T-helper 9 cell (primary cell): ENCODE measurements around the gene INHA.

Experiments
- DNase-seq: peaks from one replicate; pipeline ENCODE4 v3.0.0-alpha.2; 2020

The INHA gene

DNA sequence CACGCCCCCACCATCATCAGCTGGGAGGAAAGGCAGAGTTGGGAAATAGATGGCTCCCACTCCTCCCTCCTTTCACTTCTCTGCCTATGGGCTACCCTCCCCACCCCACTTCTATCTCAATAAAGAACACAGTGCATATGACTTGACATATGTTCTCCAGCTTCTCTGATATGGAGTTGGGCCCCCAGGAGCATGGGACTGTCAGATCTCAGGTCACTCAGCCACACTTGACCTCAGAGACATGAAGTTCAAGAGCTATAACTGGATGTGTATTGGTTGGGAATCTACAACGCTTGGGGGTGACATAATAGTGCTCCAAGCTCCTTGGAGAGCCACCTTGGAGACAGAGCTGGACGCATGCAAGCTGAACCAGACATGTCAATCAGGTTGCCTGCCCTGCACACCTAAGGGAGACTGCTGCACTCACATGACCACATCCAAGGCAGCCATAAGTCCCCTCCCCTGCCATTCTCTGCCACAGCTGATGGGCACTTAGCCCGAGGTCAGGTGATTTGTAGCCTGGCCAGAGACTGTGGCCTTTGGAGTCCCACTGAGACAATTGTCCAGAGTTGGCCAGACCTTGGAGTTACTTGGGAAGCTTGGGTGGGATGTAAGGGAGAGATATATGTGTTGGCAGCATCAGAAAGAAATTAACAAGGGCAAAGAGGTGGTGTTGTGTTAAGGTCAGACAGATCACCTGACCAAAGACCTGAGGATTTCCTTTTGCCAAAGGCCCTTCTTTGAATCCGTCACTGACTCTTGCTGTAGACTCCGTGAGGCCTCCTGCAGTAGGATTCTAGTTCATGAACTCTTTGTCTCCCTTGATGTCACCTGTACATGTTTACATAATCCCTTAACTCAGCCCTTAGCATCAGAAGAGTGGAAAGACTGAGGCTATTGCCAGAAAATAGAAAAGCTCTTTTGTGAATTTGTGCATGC is 3.7 kb downstream of the INHA start:
- no peak for DNase-seq

DNA sequence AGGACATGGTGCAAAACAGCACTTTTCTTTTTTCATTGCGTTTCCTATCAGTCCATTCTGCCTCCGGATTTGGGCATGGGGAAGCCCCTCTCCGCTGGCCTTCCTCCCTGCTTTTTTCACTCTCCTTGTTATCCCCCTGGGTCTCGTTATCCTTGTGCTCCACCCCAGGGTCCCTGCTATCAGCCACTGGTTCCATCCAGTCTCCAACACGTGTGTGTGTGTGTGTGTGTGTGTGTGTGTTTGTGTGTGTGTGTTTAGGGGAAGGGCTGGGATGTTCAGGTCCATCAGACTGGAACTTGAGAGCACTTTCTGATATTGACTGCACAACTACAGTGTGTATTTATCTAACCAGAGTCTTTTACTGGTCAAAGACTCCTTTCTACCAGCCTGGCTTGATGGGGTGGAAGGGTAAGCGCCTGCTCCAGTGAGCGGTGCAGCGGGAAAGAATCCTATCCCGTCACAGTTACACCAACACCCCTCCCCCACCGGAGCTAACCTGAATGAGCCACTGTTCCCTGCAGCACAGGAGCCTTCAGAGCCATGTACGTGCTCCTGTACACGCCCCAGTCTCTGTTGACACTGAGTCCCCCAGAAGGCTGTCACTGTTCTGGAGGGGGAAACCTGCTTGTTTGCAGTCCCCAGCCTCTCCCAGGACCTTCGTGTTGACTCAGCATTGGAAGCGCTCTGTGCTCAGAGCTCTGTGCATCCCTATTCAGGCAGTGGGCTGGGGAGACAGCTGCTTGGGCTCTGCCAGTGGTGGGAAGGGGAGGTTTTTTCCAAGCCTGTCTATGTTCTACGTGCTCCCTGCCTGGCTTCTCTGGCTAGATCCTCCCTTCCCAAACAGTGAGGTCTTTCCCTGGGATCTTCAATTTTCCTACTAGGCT is 4.6 kb downstream of the INHA start:
- no peak for DNase-seq

DNA sequence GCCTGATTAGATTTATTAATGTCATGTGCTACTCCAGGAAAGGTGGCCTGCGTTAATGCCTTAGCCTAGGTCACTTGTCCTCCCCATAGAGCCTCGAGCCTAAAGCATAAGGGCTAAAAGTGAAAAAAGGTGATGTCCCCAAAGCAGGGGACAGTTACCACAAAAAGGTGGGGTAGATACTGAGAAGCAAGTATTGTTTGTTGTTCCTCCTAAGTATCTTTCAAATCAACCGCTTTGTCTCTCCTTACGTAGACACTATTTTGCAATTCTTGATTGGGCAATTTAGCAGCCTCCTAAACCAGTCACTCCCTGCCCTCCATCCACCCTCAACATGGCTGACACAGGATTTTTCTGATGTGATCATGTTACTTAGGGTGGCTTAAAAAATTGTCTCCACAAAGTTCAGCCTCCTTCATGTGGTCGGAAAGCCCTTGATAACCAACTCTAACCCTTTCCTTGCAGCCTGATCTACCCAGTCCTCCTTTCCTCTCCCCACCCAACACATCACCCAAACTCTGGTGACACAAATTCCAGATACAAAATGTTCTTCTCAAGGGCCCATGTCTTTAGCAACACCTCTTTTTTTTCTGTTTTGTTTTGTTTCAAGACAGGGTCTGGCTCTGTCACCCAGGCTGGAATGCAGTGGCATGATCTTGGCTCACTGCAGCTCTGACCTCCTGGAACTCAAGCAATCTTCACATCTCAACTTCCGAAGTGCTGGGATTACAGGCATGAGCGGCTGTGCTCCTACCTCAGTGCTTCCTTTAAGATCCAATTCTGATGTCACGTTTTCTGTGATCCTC is 6.9 kb downstream of the INHA start:
- DNase-seq: no peak

DNA sequence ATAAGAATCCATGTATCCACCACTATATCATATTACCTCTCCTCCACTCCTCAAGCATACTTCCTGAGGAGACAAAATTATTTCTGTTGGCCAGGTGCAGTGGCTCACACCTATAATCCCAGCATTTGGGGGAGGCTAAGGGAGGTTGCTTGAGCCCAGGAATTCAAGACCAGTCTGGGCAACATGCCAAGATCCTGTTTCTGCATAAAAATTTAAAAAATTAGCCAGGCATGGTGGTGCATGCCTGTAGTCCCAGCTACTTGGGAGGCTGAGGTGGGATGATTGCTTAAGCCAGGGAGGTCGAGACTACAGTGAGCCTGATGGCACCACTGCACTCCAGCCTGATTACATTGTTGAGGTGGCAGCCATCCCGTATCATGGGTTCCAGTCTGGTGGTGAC is 9.2 kb downstream of the INHA start:
- DNase-seq: no peak

DNA sequence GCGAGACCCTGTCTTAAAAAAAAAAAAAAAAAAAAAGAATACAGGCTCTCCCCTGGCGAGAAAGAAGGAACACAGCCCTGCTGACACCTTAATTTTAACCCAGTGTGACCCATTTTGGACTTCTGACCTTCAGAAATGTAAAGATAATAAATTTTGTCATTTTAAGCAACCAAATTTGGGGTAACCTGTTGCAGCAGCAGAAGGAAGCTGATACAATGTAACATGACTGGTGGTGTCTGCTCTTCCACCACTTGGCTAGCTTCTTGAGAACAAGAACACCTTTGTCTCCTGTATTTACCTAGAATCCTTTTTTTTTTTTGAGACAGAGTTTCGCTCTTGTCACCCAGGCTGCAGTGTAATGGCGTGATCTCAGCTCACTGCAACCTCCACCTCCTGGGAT is 19.0 kb downstream of the INHA start:
- DNase-seq: no peak

DNA sequence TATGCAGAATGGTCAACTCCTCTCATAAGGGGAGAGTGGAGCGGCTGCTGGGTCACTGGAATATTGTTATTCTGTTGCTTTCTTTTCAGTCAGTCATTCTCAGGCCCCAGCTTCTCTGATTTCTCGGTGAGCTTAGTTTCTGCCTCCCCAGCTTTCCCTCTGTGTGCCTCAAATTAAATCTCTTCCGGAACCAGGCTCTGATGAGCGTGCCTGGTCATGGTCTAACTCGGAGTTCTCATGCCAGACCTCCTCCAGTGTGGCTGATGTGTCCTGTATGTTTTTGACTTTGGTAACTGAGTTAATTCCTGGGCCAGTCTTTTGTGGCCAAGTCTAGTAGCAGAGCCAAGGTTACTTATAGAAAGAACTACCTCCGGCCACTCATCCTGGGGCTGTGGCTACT is 20.6 kb downstream of the INHA start:
- no peak for DNase-seq

DNA sequence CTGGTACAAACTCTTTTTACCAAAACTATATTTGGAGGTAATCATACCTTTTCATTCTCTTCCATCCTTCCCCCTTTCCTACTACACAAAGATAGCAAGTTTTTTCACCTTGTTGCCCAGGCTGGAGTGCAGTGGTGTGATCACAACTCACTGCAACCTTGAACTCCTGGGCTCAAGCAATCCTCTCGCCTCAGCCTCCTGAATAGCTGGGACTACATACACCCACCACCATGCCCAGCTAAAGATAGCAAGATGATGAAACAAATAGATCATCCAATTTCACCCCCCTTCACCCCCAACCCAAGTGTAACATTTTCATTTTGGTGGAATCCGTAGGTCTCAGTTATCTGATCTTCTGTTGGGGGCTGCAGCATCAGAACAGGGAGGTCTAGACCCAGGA is 21.0 kb downstream of the INHA start:
- DNase-seq: no peak

DNA sequence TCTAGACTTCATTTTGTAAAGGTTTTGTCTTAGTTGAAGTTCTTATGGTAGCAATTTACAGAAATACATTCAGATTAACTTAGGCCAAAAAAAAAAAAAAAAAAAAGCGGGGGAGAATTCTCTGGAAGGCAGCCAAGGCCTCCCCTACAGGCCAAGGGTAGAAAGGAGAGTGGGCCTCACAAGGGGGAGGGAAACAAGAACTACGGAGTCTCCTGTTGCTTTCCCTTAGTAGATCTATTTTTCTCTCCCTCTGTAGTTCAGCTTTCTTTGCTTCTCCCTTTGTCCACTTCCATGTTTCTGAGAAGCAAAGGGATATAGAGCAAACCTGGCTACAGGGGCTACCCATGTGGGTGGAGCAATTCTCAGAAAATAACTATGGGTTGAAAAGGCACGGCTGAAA is 23.1 kb downstream of the INHA start:
- no peak for DNase-seq

DNA sequence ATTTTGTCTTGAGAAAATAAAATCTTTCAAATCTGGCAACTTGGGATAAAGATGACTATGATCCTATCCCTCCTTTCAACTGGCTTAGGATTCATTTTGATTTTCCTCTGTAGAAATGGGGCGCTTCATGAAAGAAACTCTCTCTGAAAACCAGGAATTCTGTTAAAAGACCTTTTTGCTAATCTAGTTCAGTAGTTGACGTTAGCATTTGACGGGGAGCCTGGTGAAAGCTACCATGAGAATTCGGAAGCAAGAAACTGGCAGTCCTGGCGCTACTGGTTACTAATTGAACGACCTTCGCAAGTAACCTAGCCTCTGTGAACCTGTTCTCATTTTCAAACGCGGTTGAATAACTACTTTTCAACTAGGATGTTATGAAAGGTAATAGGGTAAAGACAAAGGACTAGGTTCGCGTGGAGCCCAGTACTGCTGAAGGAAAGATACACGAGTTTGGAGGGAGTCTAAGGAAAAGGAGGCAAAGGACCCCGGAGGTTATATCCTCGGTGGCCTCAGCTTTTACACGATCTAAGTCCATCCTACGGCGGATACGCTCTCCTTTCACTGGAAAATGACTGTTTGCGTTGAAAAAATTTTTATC is 24.9 kb downstream of the INHA start:
- DNase-seq: no peak

DNA sequence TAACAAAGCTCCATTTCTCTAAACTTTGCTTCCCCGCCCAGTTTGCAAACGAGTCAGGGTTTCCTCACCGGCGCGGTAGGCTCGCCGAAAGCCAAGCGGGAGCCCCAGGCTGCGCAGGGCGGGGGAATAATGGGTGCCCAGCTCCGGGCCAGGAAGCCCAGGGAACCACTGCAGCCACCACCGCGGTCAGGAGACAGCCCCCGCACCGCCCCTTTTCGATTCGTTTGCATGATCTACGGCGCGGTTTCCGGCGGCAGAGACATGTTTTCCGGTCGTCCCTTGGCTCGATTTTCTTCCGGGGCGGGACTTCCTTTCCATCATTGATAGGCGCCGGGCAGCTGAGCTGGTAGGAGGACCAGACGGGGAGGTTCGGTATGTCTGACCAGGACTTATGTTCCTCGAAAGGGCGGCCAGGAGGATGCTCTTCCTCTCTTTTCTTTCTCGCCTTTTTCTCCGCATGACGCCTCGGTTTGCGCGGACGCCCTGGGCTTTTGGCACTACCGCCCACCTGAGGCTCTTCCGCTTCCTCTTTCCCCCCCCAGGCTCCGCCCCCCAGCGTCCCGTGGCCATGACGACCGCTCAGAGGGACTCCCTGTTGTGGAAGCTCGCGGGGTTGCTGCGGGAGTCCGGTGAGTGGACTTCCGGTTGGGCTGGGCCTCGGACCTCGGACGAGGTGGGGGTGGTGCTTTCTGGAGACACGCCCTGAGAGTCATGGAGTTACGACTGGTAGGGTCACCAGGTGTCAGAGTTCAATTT is 25.6 kb downstream of the INHA start, which contains the start of gene STK11IP:
Gene STK11IP (plus strand): TSS at position 306 of the 756 bp plus-strand sequence. CDS start 263 bp downstream, at position 569.
- DNase-seq: peak; percentile 84

DNA sequence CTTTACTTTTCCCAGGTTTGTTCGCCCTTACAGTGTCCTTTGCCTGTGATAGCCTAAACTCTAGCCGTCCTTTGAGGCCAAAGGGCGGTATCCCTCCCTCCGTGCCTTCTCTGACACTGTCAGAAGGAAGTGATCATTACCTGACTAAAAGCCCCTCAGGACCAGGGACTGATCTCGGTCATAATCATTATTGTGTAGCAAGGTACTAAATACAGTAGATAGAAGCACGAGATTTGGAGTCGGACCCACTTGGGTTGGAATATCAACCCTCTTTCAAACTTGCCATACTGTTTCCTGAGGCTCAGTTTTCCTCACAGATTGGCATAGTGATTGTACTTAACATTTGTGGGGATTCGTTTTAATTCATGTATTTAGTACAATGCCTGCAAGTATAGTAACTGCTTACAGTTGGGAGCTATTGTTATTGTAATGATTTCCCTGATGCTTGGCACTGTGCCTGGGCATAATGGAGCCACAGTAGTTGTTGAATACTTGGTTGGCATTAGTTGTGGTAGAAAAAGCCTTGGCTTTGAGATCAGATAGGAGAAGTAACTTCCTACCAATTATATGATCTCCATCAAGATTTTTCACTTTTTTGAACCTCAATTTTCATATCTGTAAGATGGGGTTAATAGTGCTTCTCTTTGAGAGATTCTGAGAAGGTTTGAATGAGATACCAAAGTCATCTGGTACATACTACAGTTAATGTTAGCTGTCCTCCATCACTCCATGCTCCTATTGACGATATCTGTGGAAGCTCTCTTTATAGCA is 26.4 kb downstream of the INHA start:
- no peak for DNase-seq

DNA sequence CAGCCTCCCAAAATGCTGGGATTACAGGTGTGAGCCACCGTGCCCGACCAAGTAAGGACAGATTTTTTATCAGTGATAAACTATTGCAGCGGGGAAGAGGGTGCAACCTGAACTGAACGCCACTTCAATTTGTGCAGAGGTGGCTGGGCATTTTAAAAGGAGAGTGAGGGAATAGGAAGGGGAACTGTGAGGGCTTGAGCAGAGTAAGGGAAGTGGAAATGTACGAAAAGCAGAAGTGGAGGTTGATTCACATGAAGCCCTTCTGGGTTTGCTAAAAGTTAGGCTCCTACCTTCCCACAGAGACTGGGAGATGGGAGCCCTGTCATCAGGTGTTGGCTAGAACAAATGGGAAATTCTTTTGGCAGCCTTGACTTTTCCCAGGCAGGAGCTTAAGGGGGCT is 31.7 kb downstream of the INHA start:
- DNase-seq: no peak

DNA sequence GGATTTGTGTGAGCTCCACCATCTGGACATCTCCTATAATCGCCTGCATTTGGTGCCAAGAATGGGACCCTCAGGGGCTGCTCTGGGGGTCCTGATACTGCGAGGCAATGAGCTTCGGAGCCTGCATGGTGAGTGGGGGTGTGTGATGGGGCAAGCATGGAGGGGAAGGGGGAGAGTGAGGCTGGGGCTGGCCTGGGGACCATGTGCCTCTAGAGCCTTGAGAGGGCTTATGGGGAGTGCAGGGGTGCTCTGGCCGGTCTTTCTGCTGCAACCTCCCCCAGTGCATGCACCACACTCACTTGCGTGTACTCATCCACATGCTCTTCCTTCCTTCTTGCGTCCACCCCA is 33.5 kb downstream of the INHA start:
- no peak for DNase-seq

DNA sequence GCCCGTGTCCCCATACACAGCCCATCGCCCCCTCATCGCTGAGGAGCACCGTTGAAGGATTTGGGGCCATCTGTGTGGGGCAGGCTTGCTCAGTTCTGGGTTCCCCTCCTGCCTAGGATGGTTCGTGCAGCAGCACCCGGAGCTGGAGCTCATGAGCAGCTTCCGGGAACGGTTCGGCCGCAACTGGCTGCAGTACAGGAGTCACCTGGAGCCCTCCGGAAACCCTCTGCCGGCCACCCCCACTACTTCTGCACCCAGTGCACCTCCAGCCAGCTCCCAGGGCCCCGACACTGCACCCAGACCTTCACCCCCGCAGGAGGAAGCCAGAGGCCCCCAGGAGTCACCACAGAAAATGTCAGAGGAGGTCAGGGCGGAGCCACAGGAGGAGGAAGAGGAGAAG is 35.8 kb downstream of the INHA start:
- DNase-seq: no peak

DNA sequence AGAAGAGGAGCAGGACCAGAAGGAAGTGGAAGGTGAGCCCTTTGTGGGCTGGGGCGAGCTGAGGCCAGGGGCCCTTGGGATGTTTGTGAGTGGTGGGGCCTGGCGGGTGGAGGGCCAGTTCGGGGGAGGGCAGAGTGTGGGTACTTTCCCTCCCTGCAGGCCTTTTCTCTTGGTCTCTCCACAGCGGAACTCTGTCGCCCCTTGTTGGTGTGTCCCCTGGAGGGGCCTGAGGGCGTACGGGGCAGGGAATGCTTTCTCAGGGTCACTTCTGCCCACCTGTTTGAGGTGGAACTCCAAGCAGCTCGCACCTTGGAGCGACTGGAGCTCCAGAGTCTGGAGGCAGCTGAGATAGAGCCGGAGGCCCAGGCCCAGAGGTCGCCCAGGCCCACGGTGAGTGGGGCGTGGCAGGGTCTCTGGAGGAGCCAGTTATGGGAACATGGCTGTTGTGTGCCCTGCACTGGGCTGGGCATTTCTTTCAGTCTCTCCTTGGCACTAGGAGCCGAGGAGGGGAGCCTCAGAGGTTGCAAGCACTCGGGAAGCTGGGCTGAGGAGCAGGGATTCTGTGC is 36.4 kb downstream of the INHA start:
- DNase-seq: no peak

DNA sequence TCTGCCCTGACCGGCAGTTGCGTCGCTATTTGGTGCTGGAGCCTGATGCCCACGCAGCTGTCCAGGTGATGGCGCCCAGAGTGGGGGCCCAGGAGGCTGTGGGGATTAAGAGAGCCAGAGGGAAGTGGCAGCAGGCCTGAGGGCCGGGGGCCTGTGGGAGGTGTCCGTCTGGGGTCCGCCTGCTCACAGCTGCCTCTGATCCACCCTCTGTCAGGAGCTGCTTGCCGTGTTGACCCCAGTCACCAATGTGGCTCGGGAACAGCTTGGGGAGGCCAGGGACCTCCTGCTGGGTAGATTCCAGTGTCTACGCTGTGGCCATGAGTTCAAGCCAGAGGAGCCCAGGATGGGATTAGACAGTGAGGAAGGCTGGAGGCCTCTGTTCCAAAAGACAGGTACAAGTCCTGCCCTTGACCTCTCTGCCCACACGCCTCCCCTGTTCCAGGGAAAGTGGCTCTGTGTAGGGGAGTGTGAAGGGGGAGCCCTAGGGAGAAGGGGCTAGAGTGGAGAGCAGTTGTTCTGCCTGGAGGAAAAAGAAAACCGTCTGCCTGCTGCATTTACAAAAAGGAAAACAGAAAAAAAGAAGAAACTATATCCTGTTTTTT is 37.1 kb downstream of the INHA start:
- DNase-seq: no peak

DNA sequence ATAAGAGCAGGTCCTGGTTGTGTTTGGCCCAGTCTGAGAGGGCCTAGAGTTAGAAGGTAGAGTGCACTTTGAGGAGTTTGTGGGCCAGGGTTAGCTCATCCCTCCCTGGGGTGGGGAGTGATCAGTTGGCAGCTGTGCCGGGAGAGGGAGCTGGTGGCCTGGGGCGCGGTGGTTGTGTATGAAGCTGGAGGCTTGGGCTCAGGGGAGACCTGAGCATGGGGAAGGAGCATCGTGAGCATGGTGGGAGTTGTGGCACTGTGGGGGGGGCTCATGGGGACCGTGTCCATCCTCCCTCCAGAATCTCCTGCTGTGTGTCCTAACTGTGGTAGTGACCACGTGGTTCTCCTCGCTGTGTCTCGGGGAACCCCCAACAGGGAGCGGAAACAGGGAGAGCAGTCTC is 39.2 kb downstream of the INHA start:
- DNase-seq: no peak

DNA sequence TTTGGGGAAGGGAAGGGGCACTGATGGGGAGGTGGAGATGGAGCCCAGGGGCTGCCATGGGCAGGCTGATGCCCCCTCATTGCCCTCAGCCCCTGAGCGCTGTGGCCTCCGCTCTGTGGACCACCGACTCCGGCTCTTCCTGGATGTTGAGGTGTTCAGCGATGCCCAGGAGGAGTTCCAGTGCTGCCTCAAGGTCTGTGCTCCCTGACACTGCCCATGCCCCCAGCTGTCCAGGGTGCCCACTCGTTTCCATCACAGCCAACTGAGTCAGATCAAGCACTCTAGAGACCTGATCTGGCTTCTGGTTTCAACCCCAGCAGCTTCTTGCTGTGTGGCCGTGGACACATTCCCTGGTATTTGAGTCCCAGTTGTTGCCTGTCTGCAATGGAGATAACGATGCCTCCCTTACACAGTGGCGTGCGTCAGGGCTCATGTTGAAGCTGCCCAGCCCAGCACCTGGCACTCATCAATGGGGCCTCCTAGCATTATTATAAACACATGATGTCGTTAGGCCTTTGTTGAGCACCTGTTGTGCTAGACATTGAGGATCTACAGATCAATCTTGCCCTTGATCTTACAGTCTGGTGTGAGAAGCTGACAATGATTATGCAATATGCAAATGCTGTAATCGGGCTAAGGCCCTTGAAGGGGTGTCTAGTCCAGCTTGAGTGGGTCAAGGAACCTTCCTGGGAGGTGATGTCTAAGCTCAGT is 39.9 kb downstream of the INHA start:
- DNase-seq: no peak

DNA sequence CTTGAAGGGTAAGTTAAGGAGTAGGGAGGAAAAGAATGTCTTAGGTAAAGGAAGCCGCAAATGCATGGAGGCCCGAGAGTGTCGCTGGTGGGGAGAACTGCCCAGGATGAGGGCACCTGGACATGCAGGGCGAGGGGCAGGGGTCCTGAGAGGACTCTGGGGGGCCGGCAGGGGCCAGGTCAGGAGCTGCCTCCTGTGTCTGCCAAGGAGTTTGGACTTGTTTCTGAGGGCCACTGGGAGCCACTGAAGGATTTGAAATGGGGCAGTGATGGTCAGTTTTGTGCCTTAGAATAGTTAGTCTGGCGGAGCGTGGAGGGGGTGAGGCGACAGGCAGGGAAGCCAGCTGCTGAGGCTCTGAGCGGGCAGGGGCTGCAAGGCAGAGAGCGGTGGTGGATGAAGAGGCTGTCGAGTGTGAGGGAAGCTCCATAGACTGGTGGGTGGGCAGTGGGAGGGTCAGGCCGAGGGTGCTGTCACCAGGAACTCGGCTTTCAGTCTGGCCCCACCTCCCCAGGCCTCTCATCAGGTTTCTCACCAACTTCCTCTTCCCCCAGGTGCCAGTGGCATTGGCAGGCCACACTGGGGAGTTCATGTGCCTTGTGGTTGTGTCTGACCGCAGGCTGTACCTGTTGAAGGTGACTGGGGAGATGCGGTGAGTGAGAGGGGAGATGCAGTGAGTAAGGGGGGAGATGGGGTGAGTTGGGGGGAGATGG is 40.6 kb downstream of the INHA start:
- no peak for DNase-seq
